Progenitor cell of endocrine pancreas (in vitro differentiated cells): Measurements from ENCODE around the gene ROR2. TPM values are rescaled to one million over a fixed set of nuclear protein-coding genes. Genes with fewer than 3 reads are reported as not detected.
A peak's percentile ranks its signal among the peaks of the same experiment; 100 is the strongest.

Source experiments
- DNase-seq: peaks from one replicate; pipeline ENCODE4 v3.0.0; 2021; ENCODE audit warnings: low spot score; ENCODE audit not compliant: unreplicated experiment
- H3K27ac Mint-ChIP-seq: 2 replicates; pipeline ENCODE4 v1.8.0; 2021; ENCODE audit warnings: mild to moderate bottlenecking, moderate library complexity, mixed read lengths
- H3K27me3 Mint-ChIP-seq: 2 replicates; pipeline ENCODE4 v1.8.0; 2021; ENCODE audit warnings: mixed read lengths
- H3K36me3 Mint-ChIP-seq: 2 replicates; pipeline ENCODE4 v1.8.0; 2022; ENCODE audit warnings: mixed read lengths; ENCODE audit not compliant: insufficient read depth
- H3K4me1 Mint-ChIP-seq: 2 replicates; pipeline ENCODE4 v1.8.0; 2021; ENCODE audit warnings: low read depth, mixed read lengths
- H3K4me3 Mint-ChIP-seq: 2 replicates; pipeline ENCODE4 v1.8.0; 2021; ENCODE audit warnings: low read depth, mild to moderate bottlenecking, moderate library complexity, mixed read lengths
- H3K9me3 Mint-ChIP-seq: 2 replicates; pipeline ENCODE4 v1.8.0; 2021; ENCODE audit warnings: low read depth, mixed read lengths
- CTCF ChIP-seq: fragments of 200-600 bp; sonication (generic); IDR thresholded peaks from one replicate; pipeline ENCODE4 v1.5.0; 2021; ENCODE audit warnings: antibody characterized with exemption, mild to moderate bottlenecking; ENCODE audit not compliant: unreplicated experiment
- total RNA-seq: library from RNA; stranded (reverse); gene quantifications from 2 replicates; pipeline ENCODE4 v1.2.1, GENCODE V29; 2021

The ROR2 gene
- total RNA-seq, 1 donor from 2014 or later, result 23.6 TPM

GRCh38 chr9:91578911-91579310, 371.1 kb downstream of the ROR2 start:
- no peak for DNase-seq
- no peak for TF ChIP-seq CTCF
- Mint-ChIP-seq H3K4me3 (no peak overlapping the region), H3K27ac (no peak overlapping the region), H3K4me1 (no peaks in the 10 kb centered on the region), H3K27me3 (peaks cover 13% of the 10 kb centered on the region), H3K36me3 (no peaks in the 10 kb centered on the region), H3K9me3 (no peaks in the 10 kb centered on the region)

DNA sequence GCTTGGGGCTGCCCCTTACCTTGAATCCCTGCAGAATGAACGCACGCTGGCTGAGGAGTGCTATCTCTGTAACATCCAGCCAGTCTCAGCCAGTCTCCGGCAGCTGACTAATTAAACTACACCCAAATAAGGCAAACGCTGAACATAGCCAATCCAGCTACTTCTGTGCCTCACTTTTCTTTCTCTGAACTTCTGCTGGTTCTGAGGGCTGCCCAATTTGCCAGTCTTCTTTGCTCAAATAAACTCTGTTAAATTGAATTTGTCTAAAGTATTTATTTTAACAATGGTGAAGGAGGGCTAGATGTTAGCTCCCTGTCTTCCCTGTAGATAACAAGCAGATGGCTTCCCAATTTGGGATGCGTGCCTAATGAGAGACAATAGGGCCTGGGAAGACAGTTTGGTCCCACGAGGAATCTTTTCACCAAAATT, 372.4 kb downstream of the ROR2 start:
- TF ChIP-seq CTCF, result no peak
- peaks cover 5% of the 10 kb centered on the region for H3K4me1 Mint-ChIP-seq
- H3K4me3 Mint-ChIP-seq, result no peak overlapping the region
- no peak overlapping the region for H3K27ac Mint-ChIP-seq
- H3K36me3 Mint-ChIP-seq, result no peaks in the 10 kb centered on the region
- DNase-seq, result no peak
- peaks cover 18% of the 10 kb centered on the region for H3K27me3 Mint-ChIP-seq
- H3K9me3 Mint-ChIP-seq, result peaks cover 4% of the 10 kb centered on the region

DNA sequence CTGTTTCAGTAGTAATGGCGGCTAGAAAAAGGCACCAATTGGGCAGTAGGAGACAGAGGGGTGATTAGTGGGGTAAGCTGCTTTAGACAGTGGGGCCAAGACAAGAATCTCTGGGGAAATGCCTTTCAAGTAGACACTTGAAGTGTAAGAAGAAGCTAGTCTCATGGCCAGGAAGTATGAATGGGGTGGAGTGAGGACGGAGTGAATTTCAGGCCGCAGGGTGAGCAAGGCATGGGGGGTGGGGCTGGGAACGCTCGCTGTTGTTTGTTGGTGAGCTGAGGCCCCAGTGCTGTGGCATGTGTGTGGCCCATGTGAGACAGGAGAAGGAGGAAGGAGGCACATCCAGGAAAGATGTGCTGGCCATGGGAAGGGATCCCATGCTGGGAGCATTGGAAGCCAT, 377.2 kb downstream of the ROR2 start:
- Mint-ChIP-seq H3K36me3 (no peaks in the 10 kb centered on the region), H3K27me3 (peaks cover 17% of the 10 kb centered on the region), H3K4me1 (peaks cover 17% of the 10 kb centered on the region), H3K9me3 (peaks cover 8% of the 10 kb centered on the region), H3K27ac (peak overlapping the region; percentile 8), H3K4me3 (no peak overlapping the region)
- DNase-seq, result no peak
- no peak for TF ChIP-seq CTCF

- no peak for DNase-seq
- H3K27ac Mint-ChIP-seq, result peak overlapping the region; percentile 91
Measured at GRCh38 chr9:91572044-91572443, 378.0 kb downstream of the ROR2 start.

DNA sequence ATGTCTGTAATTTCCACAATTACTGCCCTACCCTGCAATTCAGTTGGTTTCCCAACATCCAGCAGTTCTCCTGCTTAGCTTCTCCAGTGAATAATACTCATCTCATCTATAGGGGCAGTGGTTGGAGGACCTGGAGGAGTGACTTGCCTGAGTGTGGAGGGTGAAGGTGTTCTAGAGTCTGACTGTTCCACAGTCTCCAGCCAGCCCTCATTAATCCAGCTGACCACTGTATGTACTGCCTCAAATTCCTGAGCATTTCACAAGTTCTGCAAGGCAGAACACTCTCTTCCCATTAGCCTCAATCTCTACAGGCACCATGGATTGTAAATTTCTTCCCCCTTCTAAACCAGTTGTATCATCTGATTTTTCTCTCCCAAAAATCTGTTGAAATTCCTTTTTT, 379.0 kb downstream of the ROR2 start:
- H3K4me3 Mint-ChIP-seq, result no peak overlapping the region
- H3K27me3 Mint-ChIP-seq, result peaks cover 12% of the 10 kb centered on the region
- TF ChIP-seq CTCF, result no peak
- no peak for DNase-seq
- no peaks in the 10 kb centered on the region for H3K36me3 Mint-ChIP-seq
- H3K27ac Mint-ChIP-seq, result peak overlapping the region; percentile 31
- peaks cover 8% of the 10 kb centered on the region for H3K9me3 Mint-ChIP-seq
- H3K4me1 Mint-ChIP-seq, result peaks cover 17% of the 10 kb centered on the region

More at GRCh38 chr9:91572044-91572443, 378.0 kb downstream of the ROR2 start:
- Mint-ChIP-seq H3K9me3 (peaks cover 8% of the 10 kb centered on the region), H3K27me3 (peaks cover 14% of the 10 kb centered on the region), H3K4me3 (no peak overlapping the region), H3K4me1 (peaks cover 17% of the 10 kb centered on the region), H3K36me3 (no peaks in the 10 kb centered on the region)
- no peak for TF ChIP-seq CTCF
